ENCODE data around the gene ABHD11.
"Not testable (repeated sequence)": the region's sequence is repeated elsewhere in the genome, so short reads cannot be mapped to it uniquely, and the experiment has no call there.

Gene ABHD11, protein sequence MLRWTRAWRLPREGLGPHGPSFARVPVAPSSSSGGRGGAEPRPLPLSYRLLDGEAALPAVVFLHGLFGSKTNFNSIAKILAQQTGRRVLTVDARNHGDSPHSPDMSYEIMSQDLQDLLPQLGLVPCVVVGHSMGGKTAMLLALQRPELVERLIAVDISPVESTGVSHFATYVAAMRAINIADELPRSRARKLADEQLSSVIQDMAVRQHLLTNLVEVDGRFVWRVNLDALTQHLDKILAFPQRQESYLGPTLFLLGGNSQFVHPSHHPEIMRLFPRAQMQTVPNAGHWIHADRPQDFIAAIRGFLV

DNA sequence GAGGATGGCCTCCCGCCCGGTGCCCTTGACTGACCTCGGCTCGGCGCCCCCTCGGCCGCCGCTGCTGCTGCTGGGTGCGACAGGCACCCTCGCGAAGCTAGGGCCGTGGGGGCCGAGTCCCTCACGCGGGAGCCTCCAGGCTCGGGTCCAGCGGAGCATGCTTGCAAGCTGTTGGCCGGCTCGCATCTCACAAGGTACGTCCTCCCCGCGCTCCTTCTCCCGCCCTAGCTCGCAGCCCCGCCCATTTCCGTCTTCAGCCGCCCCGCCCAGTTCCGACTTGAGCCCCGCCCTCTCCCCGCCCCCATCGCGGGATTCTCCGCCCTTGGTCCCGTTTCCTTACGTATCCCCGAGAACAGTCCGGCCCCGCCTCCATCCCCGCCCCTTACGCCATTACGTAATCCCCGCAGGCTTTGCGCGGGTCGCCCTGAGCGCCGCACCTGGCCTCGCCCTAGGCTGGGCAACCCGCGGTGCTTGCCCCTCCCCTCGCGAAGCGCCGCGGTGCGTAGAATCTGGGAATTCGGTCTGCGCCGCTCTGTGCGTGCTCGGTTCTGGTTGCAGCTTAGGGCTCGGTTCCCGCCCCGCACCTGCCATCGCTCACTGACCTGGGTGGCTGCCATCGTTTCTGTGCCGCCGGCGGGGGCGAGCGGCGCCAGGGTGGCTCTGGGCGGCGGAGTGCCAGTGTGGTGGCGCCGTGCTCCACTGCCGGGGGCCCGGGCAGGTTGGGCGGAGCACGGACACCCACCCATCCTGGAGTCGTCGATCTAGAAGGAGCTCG, at the start of gene ABHD11:
Gene ABHD11 (minus strand): TSS at position 191 of the 775 bp plus-strand sequence. CDS start 32 bp downstream, at position 159.
- peak; percentile 64 for DNase-seq

DNA sequence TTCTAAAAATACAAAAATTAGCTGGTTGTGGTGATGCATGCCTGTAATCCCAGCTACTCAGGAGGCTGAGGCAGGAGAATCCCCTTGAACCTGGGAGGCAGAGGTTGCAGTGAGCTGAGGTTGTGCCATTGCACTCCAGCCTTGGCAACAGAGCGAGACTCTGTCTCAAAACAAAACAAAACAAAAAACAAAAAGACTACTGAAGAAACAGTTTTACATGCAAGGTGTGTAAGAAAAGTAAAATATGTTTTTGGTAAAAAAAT, 49.1 kb upstream of the ABHD11 start:
- not testable (repeated sequence) for DNase-seq

DNA sequence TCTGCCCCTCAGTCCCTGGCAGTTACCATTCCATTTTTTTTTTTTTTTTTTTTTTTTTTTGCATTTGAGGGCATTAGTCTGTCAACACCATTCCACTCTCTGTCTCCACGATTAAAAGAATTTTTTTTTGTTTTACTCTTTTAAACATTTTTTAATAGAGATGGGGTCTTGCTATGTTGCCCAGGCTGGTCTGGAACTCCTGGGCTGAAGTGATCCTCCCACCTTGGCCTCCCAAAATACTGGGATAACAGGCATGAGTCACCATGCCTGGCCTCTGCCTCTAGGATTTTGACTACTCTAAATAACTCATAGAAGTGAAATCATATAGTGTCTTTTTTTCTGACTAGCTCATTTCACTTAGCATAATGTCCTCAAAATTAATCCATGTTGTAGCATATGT, 48.0 kb upstream of the ABHD11 start:
- no peak for DNase-seq

DNA sequence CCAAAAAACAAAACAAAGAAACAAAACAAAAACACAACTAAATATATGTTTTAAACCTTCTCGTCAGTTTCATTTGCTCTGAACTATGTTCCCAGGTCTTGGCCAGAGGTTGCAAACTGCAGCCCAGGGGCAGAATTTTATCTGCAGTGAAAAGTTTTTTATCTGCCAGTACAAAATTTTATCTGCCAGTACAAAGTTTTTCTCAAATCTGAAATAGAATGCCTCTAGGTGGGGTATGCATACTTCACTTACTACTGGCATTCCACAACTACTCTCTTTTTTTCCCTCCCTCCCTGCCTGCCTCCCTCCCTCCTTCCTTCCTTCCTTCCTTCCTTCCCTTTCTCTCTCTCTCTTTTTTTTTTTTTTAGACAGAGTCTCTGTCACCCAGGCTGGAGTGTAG, 40.9 kb upstream of the ABHD11 start:
- DNase-seq, result no peak

DNA sequence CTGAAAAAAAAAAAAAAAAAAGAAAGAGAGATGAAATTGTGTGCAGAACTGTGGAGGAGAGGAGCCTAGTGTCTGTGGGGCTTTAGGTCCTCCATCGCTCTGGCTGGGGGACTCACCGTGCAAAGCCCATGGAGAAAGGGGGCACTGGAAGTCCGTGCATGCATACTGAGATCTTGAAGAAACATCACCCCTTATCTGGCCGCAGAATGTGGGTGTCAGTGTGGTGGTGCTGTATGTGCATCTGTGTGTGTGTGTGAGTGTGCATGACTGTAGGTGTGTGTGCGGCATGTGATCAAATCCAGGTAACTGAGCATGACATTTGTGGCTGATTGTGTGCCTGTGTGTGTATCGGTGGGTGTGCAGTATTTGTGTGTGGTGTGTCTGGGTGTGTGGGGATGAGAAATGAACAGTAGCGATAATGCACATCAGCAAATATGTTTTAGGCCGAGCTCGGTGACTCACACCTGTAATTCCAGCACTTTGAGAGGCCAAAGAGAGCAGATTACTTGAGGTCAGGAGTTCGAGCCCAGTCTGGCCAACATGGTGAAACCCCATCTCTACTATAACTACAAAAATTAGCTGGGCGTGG, 40.3 kb upstream of the ABHD11 start:
- DNase-seq, result no peak

DNA sequence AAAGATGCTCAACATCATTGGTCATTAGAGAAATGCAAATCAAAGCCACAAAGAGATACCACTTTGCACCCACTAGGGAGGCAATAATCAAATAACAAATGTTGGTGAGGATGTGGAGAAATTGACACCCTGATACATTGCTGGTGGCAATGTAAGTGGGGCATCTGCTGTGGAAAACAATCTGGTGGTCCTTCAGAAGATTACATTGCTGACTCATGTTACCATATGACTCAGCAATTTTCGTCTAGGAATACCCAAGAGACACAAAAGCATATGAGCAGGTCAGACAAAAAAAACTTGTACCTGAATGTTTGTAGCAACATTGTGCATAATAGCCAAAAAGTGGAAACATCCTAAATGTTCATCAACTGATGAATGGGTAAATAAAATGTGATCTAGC, 36.3 kb upstream of the ABHD11 start:
- no peak for DNase-seq

DNA sequence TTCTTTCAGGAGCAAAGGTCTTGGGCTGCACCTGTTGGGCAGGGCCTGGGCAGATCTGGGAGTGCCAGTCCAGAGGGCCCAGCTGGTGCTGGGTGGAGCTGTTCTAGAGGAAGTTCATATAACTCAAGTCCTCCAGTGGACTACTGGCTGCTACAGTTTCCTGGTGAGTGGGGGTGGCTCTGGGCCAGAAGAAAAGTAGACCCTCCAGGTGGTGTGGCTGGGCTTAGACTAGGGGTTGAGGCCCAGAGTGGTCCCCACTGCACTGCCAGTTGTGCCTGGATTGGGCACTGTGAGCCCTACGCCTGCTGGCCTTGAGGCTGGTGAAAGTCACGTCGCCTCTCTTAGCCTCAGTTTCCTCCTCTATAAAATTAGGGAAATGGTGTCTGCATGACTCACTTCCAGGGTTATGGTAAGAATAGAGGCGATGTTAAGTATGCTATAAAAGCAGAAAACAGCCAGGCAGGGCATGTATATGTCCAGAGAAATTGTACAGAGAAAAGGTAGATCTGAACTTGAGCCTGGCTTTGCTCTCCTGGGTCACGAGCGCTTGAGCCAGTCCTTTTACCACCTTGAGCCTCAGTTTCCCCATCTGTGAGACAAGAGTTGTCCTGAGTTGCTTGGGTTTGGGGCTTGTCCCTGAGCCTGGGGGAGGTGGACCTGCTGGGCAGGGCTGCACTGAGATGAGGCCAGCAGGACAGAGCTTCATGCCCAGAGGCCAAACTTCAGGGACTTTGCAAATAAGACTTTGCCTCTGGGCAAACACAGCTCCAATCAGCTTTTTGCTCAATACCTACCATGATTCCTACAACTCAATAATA, 35.3 kb upstream of the ABHD11 start:
- no peak for DNase-seq

DNA sequence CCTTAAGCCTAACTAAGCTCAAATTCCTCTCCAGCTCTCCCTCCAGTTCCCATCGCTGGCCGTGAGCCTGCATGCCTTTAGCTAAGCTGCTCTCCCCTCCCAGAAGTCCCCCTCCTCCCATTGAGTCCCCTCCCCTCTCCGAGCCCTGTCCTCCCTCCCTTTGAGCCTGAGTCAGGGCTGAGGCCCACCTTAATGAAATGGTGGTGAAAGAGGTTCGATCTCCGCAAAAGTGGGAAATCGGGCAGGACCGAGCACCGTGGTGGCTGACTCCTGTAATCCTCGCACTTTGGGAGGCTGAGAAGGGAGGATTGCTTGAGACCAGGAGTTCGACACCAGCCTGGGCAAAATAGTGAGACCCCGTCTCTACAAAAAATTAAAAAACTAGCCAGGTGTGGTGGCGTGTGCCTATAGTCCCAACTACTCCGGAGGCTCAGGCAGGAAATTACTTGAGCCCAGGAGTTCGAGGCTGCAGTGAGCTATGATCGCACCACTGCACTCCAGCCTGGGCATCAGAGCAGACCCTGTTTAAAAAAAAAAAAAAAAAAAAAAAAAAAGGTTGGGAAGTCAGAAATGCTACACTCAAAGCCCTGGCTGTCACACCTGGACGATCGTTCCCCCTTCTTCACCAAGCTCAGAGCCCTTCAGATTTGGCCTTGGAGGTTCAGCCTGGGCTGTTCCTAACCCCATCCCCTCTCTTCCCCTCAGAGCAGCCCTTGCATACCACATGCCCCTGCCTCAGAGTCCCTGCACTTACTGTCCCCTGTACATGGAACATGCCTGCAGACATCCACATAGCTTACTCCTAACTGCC, 32.5 kb upstream of the ABHD11 start:
- no peak for DNase-seq

DNA sequence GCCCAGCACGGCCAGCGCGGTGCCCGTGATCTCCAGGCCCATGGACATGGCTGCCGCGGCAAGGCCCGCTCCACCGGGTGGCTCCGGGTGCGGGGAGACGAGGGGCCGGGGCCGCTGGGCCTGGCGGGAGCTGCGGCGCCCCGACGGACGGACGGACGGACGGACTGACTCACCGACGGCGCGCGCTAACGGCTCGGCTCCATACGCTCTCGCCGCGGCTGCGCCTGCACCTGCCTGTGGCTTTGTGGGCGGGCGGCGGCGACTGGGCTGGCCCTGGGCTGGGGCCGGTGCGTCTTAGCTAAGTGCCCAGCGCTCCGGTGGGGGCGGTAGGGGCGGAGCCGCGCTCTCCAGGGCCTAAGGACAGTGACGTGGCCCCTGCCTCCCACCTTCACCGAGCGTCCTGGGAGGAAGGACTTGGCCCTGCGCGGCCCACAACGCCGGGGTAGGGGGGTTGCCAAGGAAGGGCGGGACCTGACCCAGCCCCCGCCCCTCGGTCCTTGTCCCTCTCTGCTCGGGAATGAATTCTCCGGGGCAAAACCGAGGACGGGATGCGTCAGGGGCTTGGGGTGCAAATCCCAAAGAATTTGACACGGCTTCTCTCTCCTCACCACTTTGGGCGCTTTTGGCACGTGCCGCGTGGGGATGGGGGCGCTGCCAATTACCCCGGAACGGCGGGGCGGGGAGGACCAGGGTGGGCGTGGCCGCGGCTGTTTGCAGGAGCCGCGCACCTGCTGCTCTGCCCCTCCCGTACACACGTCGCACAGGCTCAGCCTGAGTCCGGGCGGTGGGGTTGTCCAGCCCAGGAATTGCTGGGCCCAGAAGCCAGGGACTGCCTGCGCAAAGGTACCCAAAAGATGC, 31.6 kb upstream of the ABHD11 start, which contains the start of gene CLDN3:
Gene CLDN3 (minus strand): TSS at position 269 of the 858 bp plus-strand sequence. CDS start 221 bp downstream, at position 48.
- peak; percentile 64 for DNase-seq

DNA sequence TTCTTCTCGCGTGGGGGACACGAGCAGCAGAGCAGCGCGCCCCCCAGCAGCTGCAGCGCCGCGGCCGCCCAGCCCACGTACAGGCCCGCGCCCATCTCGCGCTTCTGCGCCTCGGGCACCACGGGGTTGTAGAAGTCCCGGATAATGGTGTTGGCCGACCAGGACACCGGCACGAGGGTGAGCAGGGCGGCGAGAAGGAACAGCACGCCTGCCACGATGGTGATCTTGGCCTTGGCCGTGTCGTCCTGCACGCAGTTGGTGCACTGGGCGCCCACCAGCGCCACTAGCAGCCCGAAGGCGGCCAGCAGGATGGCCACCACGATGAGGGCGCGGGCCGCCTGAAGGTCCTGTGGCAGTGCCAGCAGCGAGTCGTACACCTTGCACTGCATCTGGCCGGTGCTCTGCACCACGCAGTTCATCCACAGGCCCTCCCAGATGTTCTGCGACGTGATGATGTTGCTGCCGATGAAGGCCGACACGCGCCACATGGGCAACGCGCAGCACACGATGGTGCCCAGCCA, 30.9 kb upstream of the ABHD11 start:
- no peak for DNase-seq

DNA sequence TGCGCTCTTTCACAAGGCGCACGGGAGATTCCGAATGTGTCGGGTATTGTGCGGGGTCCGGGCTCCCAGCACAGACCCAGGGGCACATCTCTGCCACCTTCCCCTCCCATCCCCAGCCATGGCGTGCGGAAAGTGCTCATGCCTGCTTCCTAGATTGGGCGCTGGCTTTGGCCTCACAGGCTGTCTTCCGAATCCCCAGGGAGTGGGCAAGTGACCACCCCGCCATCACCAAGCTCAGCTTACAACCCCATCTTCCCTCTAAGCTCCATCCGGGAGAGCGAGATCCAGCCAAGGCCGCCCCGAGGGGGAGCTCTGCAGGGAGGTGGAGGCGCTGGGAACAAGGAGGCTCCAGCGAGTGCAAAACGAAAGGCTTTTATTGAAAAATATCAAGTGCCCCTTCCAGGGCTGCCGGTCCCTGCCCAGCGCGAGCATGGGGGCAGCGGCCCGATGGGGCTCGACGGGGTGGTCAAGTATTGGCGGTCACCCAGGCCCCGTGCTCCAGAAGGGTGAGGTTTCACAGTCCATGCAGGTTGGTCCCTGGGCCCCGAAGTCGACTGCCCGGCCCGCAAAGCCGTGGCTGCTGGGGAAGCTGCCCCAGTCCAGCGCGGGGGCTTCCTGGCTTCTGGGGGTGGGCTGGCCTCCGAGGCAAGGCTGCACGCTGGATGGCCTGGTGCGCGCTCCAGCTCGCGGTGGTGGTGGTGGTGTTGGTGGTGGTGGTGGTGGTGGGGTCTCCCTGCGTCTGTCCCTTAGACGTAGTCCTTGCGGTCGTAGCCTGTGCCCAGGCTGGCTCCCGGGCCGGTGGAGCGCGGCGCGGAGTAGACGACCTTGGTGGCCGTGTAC, 30.3 kb upstream of the ABHD11 start:
- no peak for DNase-seq

DNA sequence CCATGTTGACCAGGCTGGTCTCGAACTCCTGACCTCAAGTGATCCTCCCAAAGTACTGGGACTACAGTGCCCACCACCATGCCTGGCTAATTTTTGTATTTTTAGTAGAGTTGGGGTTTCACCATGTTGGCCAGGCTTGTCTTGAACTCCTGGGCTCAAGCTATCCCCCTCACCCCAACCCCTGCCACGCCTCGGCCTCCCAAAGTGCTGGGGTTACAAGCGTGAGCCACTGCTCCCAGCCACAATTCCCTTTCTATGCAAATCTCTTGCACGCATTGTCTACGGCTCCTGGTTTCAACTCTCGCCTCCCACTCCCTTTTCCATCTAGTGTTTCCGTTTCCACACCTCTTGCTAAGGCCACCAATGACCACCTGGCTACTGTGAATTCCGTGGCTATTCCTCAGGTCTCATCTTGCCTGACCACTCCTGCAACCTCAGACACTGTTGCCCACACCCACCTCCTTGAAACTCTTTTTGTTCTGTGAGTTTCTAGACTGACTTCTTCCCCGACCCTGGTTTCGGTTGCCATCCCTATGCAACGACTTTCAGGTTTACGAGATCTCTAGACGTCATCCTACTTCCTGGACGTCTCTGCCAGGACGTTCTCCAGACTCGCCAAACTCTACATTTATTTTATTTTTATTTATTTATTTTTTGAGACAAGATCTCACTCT, 28.1 kb upstream of the ABHD11 start:
- DNase-seq, result no peak

DNA sequence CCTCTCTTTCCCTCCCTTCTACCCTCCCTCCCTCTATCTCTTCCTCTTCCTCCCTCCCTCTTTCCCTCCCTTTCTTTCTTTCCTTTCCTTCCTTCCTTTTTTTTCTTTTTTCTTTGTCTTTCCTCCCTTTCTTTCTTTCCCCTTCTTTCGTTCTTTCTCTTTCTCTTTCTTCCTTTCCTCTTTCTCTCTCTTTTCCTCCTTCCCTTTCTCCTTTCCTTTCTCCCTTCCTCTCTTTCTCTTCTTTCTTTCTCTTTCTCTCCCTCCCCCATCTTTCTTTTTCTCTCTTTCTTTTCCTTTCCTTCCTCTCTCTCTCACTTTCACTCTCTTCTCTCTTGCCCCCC, 24.0 kb upstream of the ABHD11 start:
- DNase-seq, result no peak

DNA sequence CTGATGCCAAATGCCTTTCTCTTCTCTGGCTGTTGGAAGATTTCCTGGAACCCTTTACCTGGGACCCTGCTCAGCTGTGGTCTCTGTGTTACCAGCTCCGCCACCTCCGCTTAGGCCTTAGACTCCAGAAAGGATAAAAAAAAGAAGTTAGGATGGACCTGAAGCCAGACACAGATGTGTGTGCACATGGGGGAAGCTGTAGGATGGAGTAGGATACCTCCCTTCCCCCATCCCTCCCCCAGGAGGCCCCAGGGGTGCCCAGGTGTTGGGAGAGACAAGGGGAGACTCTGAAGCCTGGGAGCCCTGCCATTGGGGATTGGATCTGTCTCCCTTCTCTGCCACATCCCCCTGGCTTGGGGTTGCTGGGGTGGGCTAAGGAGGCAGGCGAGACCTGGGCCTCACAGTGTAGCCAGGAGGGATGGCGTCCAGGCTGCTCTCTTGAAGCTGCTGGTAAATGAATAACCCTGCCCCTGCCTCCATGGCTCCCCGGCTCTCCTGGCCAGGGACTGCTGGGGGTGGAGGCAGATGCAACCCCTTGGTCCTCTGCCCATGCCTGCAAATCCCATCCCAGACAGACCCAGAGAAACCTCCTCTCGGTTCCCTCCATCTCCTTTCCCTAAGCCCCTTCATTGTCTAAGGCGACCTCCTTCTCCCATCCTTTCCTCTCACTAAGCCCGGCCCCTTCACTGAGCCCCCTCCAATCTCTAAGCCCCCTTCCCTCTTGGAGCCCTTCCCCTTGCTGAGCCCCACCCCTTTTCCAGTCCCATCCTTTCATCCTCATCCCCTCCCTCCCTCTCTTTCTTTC, 23.5 kb upstream of the ABHD11 start:
- no peak for DNase-seq

DNA sequence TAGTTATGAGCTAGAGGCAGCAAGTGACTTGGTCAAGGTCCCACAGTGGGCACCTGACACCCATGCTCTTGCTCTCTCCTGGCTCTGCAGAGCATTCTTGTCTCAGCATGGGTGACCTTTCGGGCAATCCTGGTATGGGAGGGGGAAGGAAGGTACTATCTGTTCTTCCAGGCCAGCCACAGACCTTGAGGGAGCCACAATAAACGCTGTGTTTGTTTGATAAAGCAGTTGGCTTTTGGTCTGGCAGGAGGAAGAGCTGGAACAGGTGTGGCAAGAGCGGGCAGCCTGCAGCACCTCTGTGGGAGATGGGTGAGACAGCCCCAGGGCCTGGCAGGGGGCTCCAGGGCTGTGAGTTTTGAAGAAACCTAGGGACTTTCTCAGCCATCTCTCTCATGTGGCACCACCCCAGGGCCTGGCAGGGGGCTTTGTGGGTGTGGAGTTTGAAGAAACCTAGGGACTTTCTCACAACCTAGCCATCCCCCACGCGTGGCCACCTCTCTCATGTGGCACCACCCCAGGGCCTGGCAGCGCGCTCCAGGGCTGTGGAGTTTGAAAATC, 20.1 kb upstream of the ABHD11 start:
- no peak for DNase-seq

DNA sequence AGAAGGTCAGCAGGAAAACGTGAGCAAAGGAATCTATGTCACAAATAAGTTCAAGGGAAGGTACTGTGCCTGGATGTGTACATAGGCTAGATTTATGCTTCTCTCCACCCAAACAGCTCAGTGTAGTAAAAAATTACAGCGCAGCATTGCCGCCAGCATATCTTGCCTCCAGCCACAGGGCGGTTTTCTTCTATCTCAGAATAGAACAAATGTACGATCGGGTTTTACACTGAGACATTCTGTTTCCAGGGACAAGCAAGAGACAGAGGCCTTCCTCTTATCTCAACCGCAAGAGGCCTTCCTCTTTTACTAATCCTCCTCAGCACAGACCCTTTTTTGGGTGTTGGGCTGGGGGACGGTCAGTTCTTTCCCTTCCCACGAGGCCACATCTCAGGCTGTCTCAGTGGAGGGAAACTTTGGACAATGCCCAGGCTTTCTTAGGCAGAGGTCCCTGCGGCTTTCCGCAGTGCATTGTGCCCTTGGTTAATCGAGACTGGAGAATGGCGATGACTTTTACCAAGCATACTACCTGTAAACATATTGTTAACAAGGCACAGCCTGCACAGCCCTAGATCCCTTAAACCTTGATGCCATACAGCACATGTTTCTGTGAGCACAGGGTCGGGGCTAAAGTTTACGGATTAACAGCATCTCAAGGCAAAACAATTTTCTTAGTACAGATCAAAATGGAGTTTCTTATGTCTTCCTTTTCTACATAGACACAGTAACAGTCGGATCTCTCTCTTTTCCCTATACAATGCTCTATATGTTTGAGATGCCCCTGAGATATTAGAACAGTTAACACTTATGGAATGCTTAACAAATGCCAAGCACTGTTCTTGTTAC, 11.6 kb upstream of the ABHD11 start:
- no peak for DNase-seq

DNA sequence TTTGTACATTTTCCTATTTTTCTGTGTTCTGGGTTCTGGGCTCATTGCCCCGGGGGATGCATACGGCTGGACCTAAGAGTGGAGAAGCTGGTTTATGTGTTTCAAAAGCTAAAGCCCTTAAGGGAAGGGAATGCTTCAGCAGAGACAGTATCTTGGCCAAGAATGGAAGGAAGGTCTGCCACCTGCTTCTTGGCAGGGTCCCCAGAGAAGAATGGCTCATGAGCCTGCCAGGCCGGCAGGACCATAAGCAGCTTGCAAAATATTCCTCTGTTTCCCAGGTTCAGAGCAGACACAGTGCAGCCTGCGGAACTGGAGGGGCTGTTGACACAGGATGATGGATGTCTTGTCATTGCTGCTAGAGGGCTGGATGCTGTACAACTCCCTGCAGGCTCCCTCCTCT, 7.8 kb upstream of the ABHD11 start:
- DNase-seq, result no peak
